HCT116 (cell line): ENCODE measurements around the gene PAIP1.

Source experiments
- CEBPB ChIP-seq: IDR thresholded peaks from 2 replicates; pipeline ENCODE4 v1.6.1; 2012; ENCODE audit warnings: low read depth
- ELF1 ChIP-seq: IDR thresholded peaks from 2 replicates; pipeline ENCODE4 v1.6.1; 2012; ENCODE audit warnings: low read depth, borderline replicate concordance
- EZH2phosphoT487 ChIP-seq: fragments of 200-600 bp; IDR thresholded peaks from 2 replicates; pipeline ENCODE4 v1.6.1; 2018; ENCODE audit warnings: antibody characterized with exemption, borderline replicate concordance
- POLR2A ChIP-seq: IDR thresholded peaks from 2 replicates; pipeline ENCODE4 v1.7.0; 2011; ENCODE audit warnings: borderline replicate concordance; ENCODE audit not compliant: insufficient read depth, insufficient read length; ENCODE audit errors: extremely low read depth
- TF ChIP-seq, protein P1 (sequence below), 3 experiments: fragments of 200-600 bp in 1 of 3; sonication (generic) in 1 of 3; IDR thresholded peaks in 2 of 3; conservative IDR thresholded peaks in 1 of 3; 2 replicates each; pipeline ENCODE4 v1.5.1; 2012 to 2017; ENCODE audit warnings: low read depth in 2 of 3, low read length in 2 of 3, antibody characterized with exemption in 1 of 3, borderline replicate concordance in 1 of 3, control low read depth in 1 of 3, mild to moderate bottlenecking in 1 of 3, mixed read lengths in 1 of 3, mixed run types in 1 of 3, moderate library complexity in 1 of 3; ENCODE audit not compliant: insufficient read depth in 1 of 3
- TF ChIP-seq, protein P2 (sequence below): IDR thresholded peaks from 2 replicates; pipeline ENCODE4 v1.6.1; 2012

DNA sequence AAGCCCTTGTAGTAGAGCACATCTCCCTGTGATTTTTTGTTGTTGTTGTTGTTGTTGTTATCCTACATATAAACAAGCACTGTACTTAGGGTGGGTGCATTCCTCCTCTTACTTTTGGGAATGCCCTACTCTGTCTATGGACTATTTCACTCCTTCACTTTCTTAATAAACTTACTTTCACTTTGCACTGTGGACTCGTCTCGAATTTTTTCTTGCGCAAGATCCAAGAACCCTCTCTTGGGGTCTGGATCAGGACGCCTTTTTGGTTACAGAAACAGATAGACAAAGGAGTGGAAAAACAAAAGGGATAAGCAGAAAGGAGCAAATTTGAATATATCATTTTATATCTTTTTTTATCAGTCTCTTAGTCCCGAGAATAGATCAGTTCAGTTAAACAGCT is 14.4 kb upstream of the PAIP1 start:
- no peak for TF ChIP-seq EZH2phosphoT487
- TF ChIP-seq CEBPB = no peak
- TF ChIP-seq, protein P1, sequence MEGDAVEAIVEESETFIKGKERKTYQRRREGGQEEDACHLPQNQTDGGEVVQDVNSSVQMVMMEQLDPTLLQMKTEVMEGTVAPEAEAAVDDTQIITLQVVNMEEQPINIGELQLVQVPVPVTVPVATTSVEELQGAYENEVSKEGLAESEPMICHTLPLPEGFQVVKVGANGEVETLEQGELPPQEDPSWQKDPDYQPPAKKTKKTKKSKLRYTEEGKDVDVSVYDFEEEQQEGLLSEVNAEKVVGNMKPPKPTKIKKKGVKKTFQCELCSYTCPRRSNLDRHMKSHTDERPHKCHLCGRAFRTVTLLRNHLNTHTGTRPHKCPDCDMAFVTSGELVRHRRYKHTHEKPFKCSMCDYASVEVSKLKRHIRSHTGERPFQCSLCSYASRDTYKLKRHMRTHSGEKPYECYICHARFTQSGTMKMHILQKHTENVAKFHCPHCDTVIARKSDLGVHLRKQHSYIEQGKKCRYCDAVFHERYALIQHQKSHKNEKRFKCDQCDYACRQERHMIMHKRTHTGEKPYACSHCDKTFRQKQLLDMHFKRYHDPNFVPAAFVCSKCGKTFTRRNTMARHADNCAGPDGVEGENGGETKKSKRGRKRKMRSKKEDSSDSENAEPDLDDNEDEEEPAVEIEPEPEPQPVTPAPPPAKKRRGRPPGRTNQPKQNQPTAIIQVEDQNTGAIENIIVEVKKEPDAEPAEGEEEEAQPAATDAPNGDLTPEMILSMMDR (IDR thresholded peaks at IDR 0.05 in 2 of 3, conservative IDR thresholded peaks at IDR 0.05 in 1 of 3; ENCODE audit: borderline replicate concordance in 1 of 3, insufficient read depth in 1 of 3, low read depth in 2 of 3, low read length in 2 of 3) = no peak
- TF ChIP-seq, protein P2, sequence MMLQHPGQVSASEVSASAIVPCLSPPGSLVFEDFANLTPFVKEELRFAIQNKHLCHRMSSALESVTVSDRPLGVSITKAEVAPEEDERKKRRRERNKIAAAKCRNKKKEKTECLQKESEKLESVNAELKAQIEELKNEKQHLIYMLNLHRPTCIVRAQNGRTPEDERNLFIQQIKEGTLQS = no peak
- TF ChIP-seq POLR2A = no peak
- no peak for TF ChIP-seq ELF1
